ENCODE data around the gene BIRC6.

GRCh38 chr2:32572030-32572429, 215.2 kb downstream of the BIRC6 start:
- TF ChIP-seq CTCF (optimal IDR thresholded peaks at IDR 0.05 in 1 of 3, IDR thresholded peaks at IDR 0.05 in 1 of 3, conservative IDR thresholded peaks at IDR 0.05 in 1 of 3; ENCODE audit: extremely low read depth in 1 of 3, insufficient read depth in 2 of 3, low read length in 3 of 3) = no peak
- TF ChIP-seq EZH2 (IDR thresholded peaks at IDR 0.05; ENCODE audit: low read length) = no peak
